ENCODE data around the gene PATJ.
"Not testable (repeated sequence)": the region's sequence is repeated elsewhere in the genome, so short reads cannot be mapped to it uniquely, and the experiment has no call there.

The PATJ gene

DNA sequence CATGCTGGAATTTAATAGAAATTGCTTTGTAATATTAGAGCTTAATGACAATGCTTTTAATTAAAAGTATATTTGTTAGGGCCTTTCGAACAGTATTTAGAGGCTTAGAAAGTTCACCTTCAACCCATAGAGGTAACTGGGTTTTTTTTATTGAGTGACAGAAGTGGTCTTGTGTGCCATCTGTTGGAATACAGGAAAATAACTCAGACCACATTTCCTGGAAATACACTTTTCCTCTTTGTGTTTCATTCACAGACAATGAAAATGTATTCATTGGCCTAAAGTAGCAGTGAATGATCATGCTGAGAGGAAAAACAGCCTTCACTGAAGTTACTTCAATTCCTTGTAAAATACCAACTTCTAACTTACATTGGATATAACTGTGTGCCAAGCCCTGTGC is 368.8 kb downstream of the PATJ start:
- TF ChIP-seq POLR2A (IDR thresholded peaks at IDR 0.05; ENCODE audit: low read depth, low read length) = no peak
- FAIRE-seq (no peak), DNase-seq (ENCODE audit: insufficient read length, low spot score) (no peak)

- FAIRE-seq (no peak), DNase-seq (ENCODE audit: insufficient read length, low spot score) (no peak)
- no peak for TF ChIP-seq POLR2A (IDR thresholded peaks at IDR 0.05; ENCODE audit: low read depth, low read length)
These were observed 371.2 kb downstream of the PATJ start for GRCh38 chr1:62113507-62113906.

DNA sequence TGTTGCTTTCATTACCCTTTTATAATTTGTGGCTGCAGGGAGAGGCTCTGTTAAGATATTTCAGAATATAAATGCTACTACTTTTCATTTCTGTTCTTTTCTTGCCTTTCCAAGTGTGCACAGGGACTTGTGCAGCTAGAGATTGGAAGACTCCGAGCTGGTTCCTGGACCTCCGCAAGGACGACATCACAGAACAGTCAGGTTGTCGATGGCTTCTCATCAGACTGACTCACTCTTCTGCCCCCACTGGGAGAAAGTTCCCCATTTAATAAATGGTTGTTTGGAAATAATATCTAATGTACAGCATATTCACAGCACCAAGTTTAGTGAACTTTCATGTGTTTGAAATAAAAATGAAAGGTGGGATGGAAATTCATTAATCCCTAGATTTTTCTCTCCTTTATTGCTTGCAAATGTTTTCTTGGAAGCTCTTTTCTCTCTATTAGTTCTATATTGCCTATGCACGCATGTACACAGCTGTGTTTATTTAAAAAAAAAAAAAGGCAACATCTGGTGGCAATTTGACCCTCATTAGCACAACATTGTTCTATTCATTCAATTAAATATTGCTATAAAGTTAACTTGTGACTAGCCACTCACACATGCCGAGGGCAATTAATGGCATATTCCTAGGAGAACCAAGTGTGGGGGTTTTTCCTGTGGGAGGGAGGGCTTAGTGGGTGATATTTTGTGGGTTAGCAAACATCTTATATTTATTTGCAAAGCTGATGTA is 374.9 kb downstream of the PATJ start:
- DNase-seq (ENCODE audit: insufficient read length, low spot score) (no peak), FAIRE-seq (no peak)
- TF ChIP-seq POLR2A (IDR thresholded peaks at IDR 0.05; ENCODE audit: low read depth, low read length) = no peak

DNA sequence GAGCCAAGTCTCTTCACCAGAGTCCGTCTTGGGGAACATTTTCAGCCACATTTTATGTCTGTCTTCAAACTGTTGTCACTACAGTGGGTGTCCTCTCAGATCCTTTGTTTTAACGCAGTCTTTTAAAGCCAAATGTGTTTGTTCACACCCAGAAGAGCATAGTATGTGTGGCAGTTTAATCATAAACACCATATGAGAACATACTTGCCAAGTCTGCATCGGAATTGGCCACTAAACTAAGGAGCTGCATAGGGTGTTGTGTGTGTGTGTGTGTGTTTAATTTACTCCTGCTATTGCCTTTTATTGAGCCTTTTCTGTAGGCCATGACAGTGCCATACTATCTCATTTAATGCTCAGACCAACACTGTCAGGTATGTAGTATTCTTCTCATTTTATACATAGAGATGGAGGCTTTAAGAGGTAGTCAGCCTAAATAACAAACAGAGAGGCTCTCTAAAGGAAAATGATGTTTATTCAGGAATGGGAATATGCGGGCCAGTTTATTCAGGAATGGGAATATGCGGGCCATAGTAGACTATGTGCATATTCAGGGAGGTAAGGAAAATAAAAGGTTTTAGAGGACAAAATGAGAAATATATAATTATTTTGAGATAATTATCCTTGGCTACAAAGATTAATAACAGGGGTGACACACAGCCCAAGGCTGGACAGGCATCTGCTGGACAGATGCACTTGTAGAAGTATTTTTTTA is 384.5 kb downstream of the PATJ start:
- FAIRE-seq (no peak), DNase-seq (ENCODE audit: insufficient read length, low spot score) (no peak)
- TF ChIP-seq POLR2A (IDR thresholded peaks at IDR 0.05; ENCODE audit: low read depth, low read length) = no peak

GRCh38 chr1:62128745-62129144 is 386.5 kb downstream of the PATJ start:
- no peak for TF ChIP-seq POLR2A (IDR thresholded peaks at IDR 0.05; ENCODE audit: low read depth, low read length)
- FAIRE-seq = no peak
- no peak for DNase-seq (ENCODE audit: insufficient read length, low spot score)

- no peak for TF ChIP-seq POLR2A (IDR thresholded peaks at IDR 0.05; ENCODE audit: low read depth, low read length)
- FAIRE-seq (peak; percentile 96), DNase-seq (ENCODE audit: insufficient read length, low spot score) (peak; percentile 50)
These were observed 388.9 kb downstream of the PATJ start for GRCh38 chr1:62131093-62131725.

DNA sequence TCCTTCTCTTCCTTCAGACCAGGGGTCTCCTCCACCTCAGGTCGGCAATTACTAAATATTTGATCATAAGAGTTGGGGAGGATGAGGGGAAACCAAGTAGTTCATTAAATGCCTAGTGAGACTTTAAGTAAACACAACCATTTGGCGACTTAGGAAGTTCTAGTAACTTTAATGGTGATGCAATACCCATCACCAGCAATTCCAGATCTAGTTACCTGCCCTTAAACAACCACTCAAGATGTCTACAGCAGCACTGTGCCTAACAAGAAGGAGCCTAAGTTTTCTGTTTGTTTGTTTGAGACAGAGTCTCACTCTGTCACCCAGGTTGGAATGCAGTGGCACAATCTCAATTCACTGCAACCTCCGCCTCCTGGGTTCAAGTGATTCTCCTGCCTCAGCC is 395.7 kb downstream of the PATJ start:
- TF ChIP-seq POLR2A (IDR thresholded peaks at IDR 0.05; ENCODE audit: low read depth, low read length) = no peak
- FAIRE-seq (no peak), DNase-seq (ENCODE audit: insufficient read length, low spot score) (no peak)

DNA sequence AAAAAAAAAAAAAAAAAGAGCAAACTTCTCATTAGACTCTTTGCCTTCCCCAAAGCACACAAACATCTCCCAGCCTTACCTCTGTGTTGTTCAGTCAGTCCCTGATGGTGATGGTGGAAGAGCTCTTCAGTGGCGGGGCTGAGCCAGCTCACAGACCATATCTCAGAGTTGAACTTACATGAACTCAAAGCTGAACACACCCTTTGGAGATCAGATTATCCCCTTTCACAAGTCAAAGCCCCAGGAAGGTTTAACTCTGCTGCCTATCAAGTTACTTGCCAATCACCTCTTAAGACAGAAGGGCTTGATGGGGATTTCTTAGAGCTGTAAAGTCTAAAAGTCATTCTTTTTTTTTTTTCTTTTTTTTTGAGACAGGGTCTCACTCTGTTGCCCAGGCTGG is 397.1 kb downstream of the PATJ start:
- TF ChIP-seq POLR2A (IDR thresholded peaks at IDR 0.05; ENCODE audit: low read depth, low read length) = no peak
- no peak for DNase-seq (ENCODE audit: insufficient read length, low spot score)
- FAIRE-seq = no peak

DNA sequence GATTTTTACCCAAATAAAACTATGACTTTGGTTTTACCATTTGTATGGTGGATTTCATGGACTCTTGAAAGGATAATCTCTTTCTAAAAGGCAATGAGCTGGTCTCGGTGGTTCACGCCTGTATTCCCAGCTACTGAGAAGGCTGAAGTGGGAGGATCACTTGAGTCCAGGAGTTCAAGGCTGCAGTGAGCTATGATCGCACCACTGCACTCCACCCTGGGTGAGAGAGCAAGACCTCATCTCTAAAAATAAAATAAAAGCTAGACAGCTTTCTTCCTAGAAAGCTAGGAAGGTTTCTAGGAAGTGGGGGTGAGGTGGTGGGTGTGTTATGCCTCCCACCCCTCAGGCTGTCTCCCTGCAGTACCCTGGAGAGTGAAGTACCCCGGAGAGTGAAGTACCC is 398.4 kb downstream of the PATJ start:
- FAIRE-seq (no peak), DNase-seq (ENCODE audit: insufficient read length, low spot score) (no peak)
- no peak for TF ChIP-seq POLR2A (IDR thresholded peaks at IDR 0.05; ENCODE audit: low read depth, low read length)

DNA sequence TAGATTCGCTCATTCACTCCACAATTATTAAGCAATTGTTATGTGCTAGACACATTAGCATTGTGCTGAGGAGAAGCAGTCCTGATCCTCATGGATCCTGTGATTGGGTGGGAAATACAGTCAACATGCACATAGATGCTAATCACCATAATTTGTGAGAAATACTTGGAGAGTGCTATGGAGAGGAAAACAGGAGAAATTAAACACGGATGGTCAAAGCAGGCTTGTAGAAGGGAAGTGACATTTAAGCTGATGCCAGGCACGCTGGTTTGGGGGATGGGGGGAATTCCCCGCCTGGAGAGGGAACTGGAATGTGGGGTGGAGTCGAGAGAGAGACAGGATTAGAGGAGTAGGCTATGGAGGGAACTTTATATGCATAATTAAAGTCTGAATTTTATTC is 400.2 kb downstream of the PATJ start:
- DNase-seq (ENCODE audit: insufficient read length, low spot score) (no peak), FAIRE-seq (no peak)
- TF ChIP-seq POLR2A (IDR thresholded peaks at IDR 0.05; ENCODE audit: low read depth, low read length) = no peak

- TF ChIP-seq POLR2A (IDR thresholded peaks at IDR 0.05; ENCODE audit: low read depth, low read length) = no peak
- DNase-seq (ENCODE audit: insufficient read length, low spot score) (peak; percentile 12), FAIRE-seq (no peak)
These were observed 402.1 kb downstream of the PATJ start for GRCh38 chr1:62144238-62144831.

- no peak for FAIRE-seq
- DNase-seq (ENCODE audit: insufficient read length, low spot score) = no peak
- no peak for TF ChIP-seq POLR2A (IDR thresholded peaks at IDR 0.05; ENCODE audit: low read depth, low read length)
These were observed 417.7 kb downstream of the PATJ start for GRCh38 chr1:62159940-62160348.

DNA sequence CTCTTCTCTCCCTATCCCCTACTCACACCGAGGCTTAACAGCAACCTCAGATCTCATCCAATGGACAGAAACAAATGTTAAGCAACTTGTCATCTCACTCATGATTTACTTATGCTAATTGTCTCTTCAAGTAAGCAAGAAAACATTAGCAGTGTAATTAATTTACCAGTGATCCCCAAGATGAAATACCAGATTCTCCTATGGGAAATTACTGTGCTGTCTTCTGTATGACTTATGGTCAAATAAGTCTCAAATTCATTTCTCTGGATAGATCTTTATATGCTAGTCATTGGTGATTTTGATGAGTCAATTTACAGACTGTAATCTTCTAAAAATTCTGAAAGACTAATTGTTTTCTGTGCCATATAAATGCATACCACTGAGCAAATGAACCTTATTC is 419.4 kb downstream of the PATJ start:
- FAIRE-seq (no peak), DNase-seq (ENCODE audit: insufficient read length, low spot score) (no peak)
- TF ChIP-seq POLR2A (IDR thresholded peaks at IDR 0.05; ENCODE audit: low read depth, low read length) = no peak

GRCh38 chr1:62170380-62170779 is 428.1 kb downstream of the PATJ start:
- FAIRE-seq; DNase-seq (ENCODE audit: insufficient read length, low spot score): not testable (repeated sequence)
